HT-29 (cell line): ENCODE results near the gene PGM1. TPM values are rescaled to one million over a fixed set of nuclear protein-coding genes. Genes with fewer than 3 reads are reported as not detected.

Experiments used
- DNase-seq: peaks from one replicate; pipeline ENCODE4 v3.0.0-alpha.2; 2015; ENCODE audit warnings: low spot score
- total RNA-seq: library from RNA; depleted of rRNA; stranded (reverse); fragments of >200 nt; shearing (Covaris generic); gene quantifications from 2 replicates; pipeline ENCODE4 v1.2.3, GENCODE V29; 2014

PGM1 gene
- total RNA-seq, 1 experiment from 2014 or later: 18.0 TPM

DNA sequence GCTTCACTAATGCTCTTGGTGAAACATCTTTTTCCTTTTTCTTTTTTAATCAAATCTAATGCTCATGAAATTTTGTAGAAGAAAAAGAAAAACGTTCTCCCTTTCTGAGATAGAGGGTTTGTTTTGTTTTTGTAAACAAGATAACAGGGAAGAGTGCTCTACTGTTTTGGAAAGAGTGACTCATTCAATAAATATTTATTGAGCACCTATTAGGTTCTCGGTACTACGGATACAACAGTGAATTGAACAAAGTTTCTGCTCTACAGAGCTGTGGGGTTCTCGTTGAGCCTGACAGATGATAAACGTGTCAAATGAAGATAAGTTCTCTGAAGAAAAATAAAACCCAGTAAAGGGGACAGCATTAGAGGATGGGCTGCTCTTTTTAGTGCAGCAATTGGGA lies 7.0 kb downstream of the PGM1 start:
- no peak for DNase-seq

DNA sequence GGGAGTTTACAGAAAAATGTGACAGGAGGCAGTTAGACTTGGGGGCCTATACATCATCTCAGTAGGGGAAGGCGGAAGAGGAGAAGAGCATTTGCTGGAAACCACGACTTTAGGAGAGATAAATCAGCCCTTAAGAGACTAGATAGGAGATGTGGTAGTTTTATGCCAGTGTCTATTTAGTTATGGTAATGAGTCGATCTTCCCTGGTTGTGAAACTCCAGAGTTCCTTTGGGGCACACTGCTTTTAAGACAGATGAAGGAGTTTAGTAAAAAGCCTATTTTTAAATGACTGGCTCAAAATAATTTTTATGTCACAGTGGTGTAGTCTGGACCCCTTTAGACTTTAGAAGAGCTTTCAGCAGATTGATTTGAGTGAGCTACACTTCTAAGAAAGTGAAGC lies 7.8 kb downstream of the PGM1 start:
- no peak for DNase-seq

DNA sequence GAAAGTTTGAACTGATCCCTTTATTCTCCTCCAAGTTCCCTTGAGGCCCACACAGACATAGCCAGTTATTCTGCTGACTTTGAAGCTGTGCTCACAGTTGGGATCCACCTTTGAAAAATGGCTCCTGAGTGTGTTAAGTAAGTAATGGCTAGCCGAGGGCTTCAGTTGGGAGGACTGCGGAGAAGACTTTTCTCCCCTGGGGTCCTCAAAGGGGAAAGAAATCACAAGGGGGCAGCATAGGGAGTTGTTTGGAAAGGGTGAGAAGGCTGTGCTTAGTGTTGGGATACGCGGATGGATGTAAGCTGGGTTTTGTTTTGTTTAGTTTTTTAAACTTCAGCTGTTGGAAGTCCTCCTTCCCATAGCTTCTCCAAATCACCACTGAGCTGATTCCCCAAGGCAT lies 8.3 kb downstream of the PGM1 start:
- no peak for DNase-seq

DNA sequence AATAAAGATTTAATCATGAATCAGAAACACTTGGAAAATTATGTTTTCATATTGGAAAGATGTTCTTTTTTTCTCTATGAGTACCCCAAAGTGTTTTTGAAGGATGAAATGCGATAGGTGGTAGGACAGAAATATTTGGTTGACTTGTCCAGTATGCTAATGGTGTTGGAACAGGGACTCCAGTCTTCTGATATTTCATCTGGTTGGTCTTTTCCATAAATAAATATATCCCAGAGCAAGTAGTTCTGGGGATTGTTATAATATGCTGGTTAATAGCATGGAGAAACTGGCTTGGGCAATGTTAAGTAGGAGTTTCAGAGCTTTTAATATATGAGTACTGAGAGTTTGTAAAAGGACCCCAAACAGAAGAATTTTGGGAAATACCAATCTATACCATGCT lies 8.7 kb downstream of the PGM1 start:
- DNase-seq: no peak

DNA sequence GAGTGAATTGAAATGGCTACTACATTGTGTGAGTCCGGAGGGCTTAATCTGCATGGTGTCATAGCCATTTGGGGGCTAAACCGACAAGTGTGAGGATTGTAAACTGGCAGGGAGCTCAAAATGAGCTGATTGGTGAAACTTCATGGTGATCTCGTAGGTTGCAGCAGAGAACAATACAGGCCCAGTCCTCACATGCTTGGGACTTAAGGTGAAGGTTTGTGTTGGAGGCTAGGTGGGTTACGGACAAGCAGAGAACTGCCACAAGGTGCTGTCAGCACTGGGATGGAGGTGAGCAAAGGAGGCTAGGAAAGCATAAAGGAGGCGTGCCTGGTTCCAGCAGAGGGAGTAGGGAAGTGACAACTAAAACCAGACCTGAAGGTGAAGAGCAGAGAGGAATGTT lies 9.4 kb downstream of the PGM1 start:
- no peak for DNase-seq

DNA sequence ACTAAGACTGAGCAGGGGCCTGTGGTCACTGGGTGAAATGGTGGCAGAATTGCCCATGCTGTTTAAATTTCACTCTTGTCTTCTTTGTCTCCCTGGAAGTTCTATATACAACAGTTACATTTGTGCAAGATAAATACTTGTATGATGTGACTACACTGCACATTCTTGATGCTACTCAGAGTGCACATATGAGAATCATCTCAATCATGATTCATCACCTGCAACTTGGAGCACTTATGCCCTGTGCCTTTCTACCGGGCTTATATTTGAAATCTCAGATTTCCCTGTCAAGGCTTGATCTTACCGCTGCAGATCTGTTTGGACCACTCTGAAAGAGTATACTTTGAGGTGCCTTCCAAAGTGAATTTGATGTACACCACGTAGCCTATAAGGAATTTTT lies 10.6 kb downstream of the PGM1 start:
- no peak for DNase-seq

DNA sequence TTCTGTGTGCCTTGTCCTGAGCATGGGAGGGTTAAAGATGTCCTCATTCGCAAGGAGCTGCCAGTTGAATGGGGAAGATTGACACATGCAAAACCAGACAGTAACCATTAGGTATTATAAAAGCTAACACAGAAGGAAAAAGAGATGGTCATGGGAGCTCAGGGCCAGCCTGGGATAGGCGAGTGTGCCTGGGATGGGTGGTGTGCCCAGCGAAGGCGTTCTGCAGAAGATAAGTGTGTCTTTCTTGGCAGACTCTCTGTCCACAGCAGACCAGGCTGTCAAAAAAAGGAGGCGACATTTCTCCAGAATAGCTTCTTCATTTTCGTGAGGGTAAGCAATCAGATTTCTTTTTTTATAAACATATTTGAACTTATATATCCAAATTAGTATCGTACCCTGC lies 14.1 kb downstream of the PGM1 start:
- DNase-seq: no peak

DNA sequence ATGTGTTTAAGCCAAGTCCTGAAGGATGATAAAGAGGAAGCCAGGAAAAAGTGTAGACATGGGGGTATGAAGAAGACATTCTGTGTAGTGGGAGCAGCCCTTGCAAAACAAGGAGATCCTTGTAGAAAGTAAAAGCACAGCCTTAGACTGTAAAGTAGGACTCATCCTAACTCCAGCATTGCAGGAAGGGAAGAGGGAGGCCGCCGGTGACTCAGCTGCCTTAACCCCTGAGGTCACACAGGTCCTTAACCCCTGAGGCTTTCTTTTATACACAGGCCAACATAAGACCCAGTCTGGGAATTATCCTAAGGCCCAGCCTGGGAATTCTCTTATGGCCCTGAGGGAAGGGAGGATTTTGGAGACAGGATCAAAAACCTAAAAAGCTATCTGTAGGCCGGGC lies 18.0 kb downstream of the PGM1 start:
- no peak for DNase-seq

DNA sequence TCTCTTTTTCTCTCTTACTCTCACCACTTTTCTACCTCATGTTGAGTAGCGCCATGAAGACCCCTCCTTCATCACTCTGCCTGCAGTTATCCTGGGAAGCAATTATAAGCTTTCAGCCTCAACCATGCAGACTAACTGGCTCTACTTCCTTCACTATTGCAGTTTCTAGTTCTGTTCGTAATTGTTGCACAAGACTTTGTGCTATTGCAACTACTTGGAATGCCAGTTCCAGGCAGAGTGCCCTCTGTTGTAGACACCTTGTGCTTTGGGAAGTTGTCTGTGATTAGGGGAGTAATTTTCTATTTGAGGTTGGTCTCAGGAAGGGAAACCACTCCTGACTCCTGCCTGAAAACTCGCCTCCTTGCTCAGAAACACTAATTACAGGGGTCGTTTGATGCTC lies 19.4 kb downstream of the PGM1 start:
- no peak for DNase-seq

DNA sequence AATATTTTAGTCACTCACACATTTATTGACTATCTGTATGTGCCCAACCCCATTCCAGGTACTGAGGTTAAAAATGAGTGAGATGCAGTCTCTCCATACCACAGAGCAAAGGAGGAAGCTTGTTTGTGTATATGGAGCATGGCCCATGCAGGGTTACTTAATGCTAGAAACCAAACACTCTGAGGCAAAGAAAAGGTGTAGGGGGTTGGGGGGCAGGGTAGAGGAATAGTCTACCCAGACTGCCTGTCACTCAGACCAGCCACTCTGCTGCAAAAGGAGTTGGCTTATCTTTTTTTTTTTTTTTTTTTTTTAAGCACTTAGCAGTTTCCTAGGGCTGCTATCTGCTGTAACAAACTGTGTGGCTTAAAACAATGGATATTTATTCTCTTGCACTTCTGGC lies 19.8 kb downstream of the PGM1 start:
- no peak for DNase-seq

DNA sequence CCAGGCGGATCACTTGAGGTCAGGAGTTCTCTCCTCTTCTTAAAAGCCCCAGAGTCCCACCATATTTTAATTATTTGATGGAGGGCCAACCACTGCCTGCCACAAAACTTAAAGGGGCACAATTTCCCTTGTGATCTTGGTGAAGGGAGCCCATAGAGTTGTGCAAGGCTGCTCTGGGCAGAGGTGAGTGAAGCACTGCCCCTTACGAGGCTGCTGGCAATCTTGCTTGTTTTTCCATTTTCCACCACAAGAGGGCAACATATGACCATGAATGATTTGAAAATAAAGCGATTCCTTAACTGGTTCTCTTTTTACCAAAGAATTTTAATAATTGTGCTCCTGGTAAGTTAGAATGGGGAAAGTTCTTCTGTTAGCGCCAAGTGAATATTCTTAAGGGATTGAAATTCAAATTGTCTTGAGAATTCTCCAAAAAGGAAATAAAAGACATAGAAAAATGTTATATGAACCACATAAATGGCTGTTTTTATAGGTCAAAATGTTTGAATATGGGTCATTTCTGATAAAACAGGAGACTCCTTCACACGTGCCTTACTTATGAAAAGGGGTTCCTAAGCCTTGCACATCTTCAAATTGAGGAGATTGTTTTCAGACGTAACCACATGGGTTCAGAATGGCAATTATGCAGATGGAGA lies 22.7 kb downstream of the PGM1 start:
- peak; percentile 90 for DNase-seq

DNA sequence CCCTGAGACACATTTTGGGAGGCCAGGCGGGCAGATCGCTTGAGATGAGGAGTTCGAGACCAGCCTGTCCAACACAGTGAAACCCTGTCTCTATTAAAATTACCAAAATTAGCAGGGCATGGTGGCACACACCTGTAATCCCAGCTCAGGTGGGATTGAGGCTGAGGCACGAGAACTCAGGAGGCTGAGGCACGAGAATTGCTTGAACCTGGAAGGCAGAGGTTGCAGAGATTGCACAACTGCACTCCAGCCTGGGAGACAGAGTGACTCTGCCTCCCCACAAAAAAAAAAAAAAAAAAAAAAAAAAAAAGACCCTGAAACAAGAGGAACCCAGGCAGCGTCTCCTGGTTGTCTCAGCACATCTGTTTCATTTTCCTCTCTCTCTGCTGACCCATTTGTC lies 24.2 kb downstream of the PGM1 start:
- DNase-seq: no peak

DNA sequence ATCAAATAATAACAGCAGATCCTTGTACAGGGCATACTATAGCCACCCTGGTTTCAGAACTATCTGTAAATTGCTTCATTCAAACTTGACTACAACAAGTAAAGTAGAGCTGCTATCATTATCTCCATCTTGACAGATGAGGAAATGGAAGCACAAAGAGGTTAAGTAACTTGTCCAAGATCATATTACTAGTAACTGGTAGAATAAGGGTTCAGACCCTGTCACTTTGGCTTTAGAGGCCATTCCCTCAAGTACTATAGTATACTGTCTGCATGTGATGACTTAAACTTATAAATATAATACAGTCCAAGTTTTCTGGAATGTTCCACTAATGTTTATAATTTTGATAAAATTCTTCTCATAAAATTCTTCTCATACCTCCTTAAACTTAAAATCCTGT lies 24.8 kb downstream of the PGM1 start:
- no peak for DNase-seq

DNA sequence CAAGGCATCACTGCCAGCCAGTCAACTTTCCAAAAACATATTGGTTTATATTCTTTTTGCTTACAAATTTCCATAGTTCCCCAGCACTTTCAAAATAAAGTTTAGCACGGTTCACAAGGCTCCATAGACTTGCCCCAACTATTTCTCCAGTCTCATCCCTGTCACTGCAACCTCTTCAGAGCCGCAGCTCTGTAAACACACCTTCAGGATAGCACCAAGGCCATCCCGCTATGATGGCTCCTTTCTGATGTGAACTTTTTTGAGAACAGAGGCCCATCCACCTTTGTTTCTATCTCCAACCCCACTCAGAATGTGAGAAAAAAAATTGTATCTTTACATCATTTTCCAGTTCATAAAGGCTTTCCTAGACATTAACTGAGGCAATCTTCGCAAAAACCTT lies 26.3 kb downstream of the PGM1 start:
- DNase-seq: no peak

DNA sequence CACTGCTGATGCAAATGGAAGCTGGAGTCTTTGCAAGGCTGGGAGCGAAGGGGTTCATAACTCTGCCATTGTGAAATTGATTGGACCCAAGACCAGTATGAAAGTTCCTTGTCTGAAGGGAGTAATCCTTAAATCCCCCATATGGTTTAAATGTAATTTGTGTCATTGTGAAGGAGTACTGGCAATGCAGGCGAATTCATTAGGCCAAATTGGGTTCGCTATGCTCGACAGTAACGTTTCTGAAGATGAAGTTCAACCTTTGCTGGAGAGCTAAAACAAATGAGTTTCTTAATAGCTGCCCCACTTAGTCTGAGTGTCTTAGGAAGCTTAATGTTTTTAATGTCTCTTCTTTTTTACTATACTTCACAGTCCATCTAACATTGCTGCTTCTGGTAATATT lies 27.5 kb downstream of the PGM1 start:
- no peak for DNase-seq

DNA sequence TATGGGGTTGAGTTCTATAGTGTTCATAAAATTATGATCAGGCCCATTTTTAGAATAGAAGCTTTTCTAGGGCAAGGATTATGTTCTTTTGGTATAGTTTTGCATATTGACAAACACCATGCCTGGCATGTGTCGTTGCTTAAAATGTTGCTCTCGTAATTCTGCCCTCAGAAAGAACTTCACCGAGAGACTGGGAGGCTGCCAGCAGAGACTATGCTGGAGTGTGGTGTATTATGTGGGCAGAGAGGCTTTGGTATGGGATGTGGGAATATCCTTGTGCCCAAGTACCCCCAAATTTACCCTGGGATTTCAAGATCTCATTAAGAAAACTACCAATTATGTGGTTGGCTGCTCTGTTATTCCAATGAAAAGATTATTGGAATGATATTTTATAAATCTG lies 27.9 kb downstream of the PGM1 start:
- no peak for DNase-seq

DNA sequence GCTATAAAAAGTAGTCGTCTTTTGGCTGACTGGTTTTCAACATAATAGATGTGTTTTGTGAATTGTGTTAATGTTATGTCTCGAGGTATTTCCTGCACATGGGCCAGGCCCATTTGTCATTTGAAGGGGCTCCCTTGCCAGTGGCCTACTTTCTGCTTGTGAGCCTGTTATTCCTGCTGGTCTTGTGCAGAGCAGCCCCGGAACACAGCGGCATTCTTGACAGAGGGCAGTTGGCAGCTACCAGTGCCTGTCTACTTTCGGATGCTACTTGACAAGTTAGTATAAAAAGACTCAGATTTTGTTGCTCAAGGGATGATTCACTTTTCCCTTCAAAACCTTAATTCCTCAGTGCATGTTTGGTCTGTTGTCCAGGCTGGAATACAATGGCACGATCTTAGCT lies 28.5 kb downstream of the PGM1 start:
- DNase-seq: no peak

DNA sequence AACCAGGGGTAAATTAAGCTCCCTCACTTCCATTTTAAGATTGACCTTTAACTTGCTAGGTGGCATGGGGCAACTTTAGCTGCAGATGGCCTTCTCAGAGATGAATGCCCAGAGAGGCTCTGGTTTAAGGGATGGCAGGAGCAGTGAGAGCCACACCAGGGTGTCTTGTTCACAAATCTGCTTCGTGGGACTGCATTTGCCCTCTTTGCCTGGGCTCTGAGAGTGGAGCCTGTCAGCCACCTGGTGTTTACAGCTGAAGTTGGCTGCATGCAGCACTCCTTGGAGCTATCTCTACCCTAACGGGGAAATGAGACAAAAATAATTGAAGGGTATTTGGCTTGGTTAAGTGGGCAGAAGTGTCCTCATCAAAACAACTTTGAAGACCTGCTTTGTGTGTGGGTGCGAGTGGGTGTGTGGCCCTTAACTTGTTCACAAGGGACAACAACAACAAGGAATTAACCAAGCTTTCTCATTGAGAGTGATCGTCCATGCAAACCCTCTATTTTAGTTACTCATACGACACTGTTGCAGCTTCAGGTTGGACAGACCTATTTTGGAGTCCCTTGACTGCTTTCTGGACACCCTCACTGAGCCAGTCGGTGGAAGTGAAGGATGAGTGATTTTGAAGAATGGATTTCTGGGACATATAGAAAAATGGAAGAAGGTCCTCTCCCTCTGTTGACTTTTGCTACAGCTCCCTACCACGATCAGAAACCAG lies 29.8 kb downstream of the PGM1 start:
- DNase-seq: no peak

DNA sequence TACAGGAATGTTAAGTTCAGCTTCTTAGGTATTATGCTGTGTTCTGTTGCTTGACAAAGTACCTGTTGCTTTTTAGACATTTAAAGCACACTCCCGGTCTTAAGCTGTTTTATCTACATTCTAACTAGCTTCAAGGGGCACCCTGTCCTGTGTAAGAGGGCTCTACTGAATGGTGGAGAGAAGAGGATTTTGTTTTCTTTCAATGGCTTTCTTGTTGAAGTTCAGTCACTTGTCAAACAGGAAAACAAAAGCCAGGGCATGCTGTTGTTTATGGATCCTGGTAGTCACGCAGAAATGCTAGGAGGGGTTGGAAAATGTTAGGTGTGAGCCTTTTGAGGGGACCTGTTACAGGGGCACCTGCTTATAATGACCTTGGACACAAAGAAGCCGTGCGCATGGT lies 30.7 kb downstream of the PGM1 start:
- DNase-seq: no peak

DNA sequence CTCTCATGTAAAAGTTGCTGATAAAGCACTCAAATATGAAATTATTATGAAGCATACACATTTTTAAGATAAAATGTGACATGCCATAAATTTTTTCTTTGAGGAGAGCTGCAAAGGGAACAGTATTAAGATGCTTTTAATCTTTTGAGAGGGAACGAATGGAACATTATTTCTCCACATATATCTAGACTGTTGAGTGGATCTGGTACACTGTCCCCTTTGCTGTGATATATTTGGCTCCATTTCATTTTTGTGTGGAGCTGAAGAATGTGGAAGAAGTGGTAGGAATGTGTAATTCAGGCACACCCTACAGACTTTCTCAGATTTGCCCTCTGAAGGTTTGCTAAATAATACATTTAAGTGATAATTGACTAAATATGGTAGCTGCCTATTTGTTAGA lies 31.7 kb downstream of the PGM1 start:
- DNase-seq: no peak

DNA sequence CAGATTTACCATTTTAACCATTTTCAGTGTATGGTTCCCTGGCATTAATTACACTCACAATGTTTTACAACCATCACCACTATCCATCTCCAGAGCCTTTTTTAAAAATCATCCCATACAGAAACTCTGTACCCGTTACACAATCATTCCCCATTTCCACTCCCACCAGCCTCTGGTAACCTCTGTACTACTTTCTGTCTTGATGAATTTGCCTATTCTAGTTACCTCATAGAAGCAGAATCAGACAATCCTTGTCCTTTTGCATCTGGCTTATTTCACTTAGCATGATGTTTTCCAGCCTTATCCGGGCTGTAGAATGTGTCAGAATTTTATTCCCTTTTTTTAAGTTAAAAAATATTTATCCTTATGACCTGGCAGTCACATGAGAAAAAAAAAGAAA lies 33.0 kb downstream of the PGM1 start:
- DNase-seq: no peak

DNA sequence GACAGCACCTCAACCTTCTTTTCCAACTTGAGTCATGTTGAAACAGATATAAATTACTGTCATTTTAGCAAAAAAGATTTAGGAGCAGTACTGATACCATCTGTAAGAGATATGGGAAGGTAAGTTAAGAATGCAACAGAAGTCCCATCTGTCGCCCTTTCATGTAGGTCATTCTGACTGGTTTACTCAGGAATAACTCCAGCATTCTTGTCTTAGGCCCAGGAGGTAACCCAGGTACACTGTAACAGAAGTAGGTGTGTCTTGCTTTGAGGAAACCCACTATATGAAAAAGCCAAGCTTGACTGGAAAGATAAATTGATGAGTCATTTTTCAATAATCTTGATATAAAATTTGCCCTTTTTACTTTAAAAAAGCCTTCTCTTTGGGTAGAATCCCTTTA lies 35.4 kb downstream of the PGM1 start:
- DNase-seq: no peak

DNA sequence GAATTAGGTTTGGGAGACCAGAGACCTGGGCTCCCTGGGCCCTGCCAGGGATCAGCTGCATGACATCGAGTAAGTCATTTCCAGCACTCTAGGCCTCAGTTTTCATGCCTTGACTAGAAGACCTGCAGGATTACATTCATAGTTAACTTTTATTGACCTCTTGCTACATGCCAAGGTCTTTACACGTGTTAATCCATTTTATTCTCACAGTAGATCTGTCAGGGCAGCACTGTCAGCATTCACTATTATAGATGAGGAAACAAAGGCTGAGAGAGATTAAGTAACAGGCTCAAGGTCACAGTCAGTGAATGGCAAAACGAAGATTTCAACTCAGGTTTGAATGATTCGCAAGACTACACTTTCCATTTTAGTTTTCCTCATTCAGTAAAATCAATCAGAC lies 37.0 kb downstream of the PGM1 start:
- DNase-seq: no peak

DNA sequence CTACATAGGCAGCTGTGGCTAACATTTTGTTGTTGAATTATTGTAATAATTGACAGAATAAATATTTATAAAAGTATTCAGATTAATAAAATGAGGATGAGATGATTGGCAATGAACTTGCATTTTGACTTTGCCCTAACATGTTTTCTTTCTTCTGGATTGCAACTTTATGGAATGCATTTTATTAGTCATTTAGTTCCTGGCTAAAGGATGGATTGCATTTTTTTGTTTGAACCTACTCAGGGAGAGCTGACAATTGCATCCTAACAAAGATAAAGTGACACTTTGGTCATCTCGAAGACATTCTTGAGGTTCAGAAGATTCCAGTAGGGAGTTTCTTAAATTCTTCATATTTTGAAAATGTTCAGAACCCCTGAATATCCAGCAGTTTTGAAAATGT lies 37.5 kb downstream of the PGM1 start:
- DNase-seq: no peak
